GM23338 (cell line): ENCODE data around the gene CACNA1D. TPM values are rescaled to one million over a fixed set of nuclear protein-coding genes. Genes with fewer than 3 reads are reported as not detected.

Experiments
- ATAC-seq: fragments of 200-7000 bp; cut with Tn5 transposase; 3 replicates; pipeline ENCODE4 v1.9.1; 2020
- DNase-seq: peaks from one replicate; pipeline ENCODE4 v3.0.0-alpha.2; 2015; ENCODE audit warnings: low spot score
- H2AFZ ChIP-seq: fragments of 200-600 bp; sonication (generic); 2 replicates; pipeline ENCODE4 v1.8.0; 2016; ENCODE audit warnings: antibody characterized with exemption, mild to moderate bottlenecking, moderate library complexity
- H3F3A ChIP-seq: fragments of 200-600 bp; sonication (generic); replicated peaks from 2 replicates; pipeline ENCODE4 v1.8.0; 2017; ENCODE audit warnings: antibody characterized with exemption, mixed run types, low read depth
- H3K27ac ChIP-seq: fragments of 200-600 bp; sonication (generic); 2 replicates; pipeline ENCODE4 v1.6.1; 2016; ENCODE audit warnings: low read depth
- H3K27me3 ChIP-seq: fragments of 200-600 bp; sonication (generic); 2 replicates; pipeline ENCODE4 v1.8.0; 2016; ENCODE audit warnings: mild to moderate bottlenecking, mixed run types, moderate library complexity; ENCODE audit not compliant: insufficient read depth
- H3K36me3 ChIP-seq: fragments of 200-600 bp; sonication (generic); 2 replicates; pipeline ENCODE4 v1.8.0; 2016; ENCODE audit warnings: mild to moderate bottlenecking; ENCODE audit not compliant: insufficient read depth
- H3K4me1 ChIP-seq: fragments of 200-600 bp; sonication (generic); 2 replicates; pipeline ENCODE4 v1.8.0; 2016; ENCODE audit warnings: mild to moderate bottlenecking, moderate library complexity; ENCODE audit not compliant: insufficient read depth
- H3K4me2 ChIP-seq: fragments of 200-600 bp; sonication (generic); 2 replicates; pipeline ENCODE4 v1.7.1; 2017; ENCODE audit warnings: mixed run types
- H3K4me3 ChIP-seq: fragments of 200-600 bp; sonication (generic); 2 replicates; pipeline ENCODE4 v1.6.1; 2016; ENCODE audit warnings: mixed run types
- H3K79me2 ChIP-seq: fragments of 200-600 bp; sonication (generic); replicated peaks from 2 replicates; pipeline ENCODE4 v1.8.0; 2017; ENCODE audit warnings: mild to moderate bottlenecking; ENCODE audit not compliant: insufficient read depth
- H3K9me2 ChIP-seq: fragments of 200-600 bp; sonication (generic); 2 replicates; pipeline ENCODE4 v1.8.0; 2017; ENCODE audit not compliant: insufficient read depth
- H4K20me1 ChIP-seq: fragments of 200-600 bp; sonication (generic); replicated peaks from 2 replicates; pipeline ENCODE4 v1.8.0; 2017; ENCODE audit warnings: mild to moderate bottlenecking; ENCODE audit not compliant: insufficient read depth
- H3K27ac Mint-ChIP-seq: 2 replicates; pipeline ENCODE4 v1.8.0; 2020; ENCODE audit warnings: inconsistent platforms, mild to moderate bottlenecking, moderate library complexity, mixed read lengths
- H3K27me3 Mint-ChIP-seq: 3 replicates; pipeline ENCODE4 v1.8.0; 2022; ENCODE audit warnings: low read depth, mild to moderate bottlenecking, moderate library complexity, mixed read lengths, inconsistent platforms; ENCODE audit not compliant: insufficient read depth, poor library complexity
- H3K36me3 Mint-ChIP-seq: 3 replicates; pipeline ENCODE4 v1.8.0; 2021; ENCODE audit warnings: low read depth, mild to moderate bottlenecking, inconsistent platforms, moderate library complexity, mixed read lengths
- H3K4me1 Mint-ChIP-seq: 3 replicates; pipeline ENCODE4 v1.8.0; 2020; ENCODE audit warnings: mild to moderate bottlenecking, inconsistent platforms, mixed read lengths
- H3K4me3 Mint-ChIP-seq: 3 replicates; pipeline ENCODE4 v1.8.0; 2021; ENCODE audit warnings: moderate library complexity, mild to moderate bottlenecking, inconsistent platforms, mixed read lengths
- H3K9me3 Mint-ChIP-seq: 3 replicates; pipeline ENCODE4 v1.8.0; 2020; ENCODE audit warnings: moderate library complexity, mild to moderate bottlenecking, inconsistent platforms, mixed read lengths
- CREB1 ChIP-seq: fragments of 250-450 bp; sonication (Bioruptor Pico); IDR thresholded peaks from 2 replicates; pipeline ENCODE4 v1.5.0; 2020; ENCODE audit warnings: low read depth, mild to moderate bottlenecking, moderate library complexity
- CTCF ChIP-seq, 2 experiments: fragments of 200-600 bp in 1 of 2; sonication (generic) in 1 of 2; conservative IDR thresholded peaks; 2 replicates each; pipeline versions ENCODE4 v1.5.1 to v1.6.1; 2016 to 2017; ENCODE audit warnings: antibody characterized with exemption in 2 of 2, low read depth in 2 of 2, mild to moderate bottlenecking in 2 of 2, moderate library complexity in 1 of 2
- ETS1 ChIP-seq: IDR thresholded peaks from 2 replicates; pipeline ENCODE4 v1.6.1; 2016; ENCODE audit warnings: antibody characterized with exemption
- EZH2 ChIP-seq: fragments of 200-600 bp; sonication (generic); IDR thresholded peaks from one replicate; pipeline ENCODE4 v1.8.0; 2017; ENCODE audit warnings: antibody characterized with exemption, mild to moderate bottlenecking, low read depth; ENCODE audit not compliant: unreplicated experiment
- EZH2phosphoT487 ChIP-seq: fragments of 200-600 bp; sonication (generic); IDR thresholded peaks from one replicate; pipeline ENCODE4 v1.8.1; 2018; ENCODE audit warnings: antibody characterized with exemption; ENCODE audit not compliant: unreplicated experiment
- JUNB ChIP-seq: IDR thresholded peaks from one replicate; pipeline ENCODE4 v1.6.1; 2016; ENCODE audit warnings: antibody characterized with exemption; ENCODE audit not compliant: unreplicated experiment
- NANOG ChIP-seq: IDR thresholded peaks from 2 replicates; pipeline ENCODE4 v1.6.1; 2016; ENCODE audit warnings: antibody characterized with exemption, borderline replicate concordance
- POLR2AphosphoS5 ChIP-seq: IDR thresholded peaks from 2 replicates; pipeline ENCODE4 v1.6.1; 2016; ENCODE audit warnings: antibody characterized with exemption, low read depth
- STAT1 ChIP-seq: IDR thresholded peaks from one replicate; pipeline ENCODE4 v1.6.1; 2016; ENCODE audit warnings: antibody characterized with exemption; ENCODE audit not compliant: unreplicated experiment
- ZNF114 ChIP-seq: fragments of 250-450 bp; sonication (Bioruptor Pico); IDR thresholded peaks from 2 replicates; pipeline ENCODE4 v1.5.0; 2020; ENCODE audit warnings: mild to moderate bottlenecking, moderate library complexity
- ZNF331 ChIP-seq: fragments of 250-450 bp; sonication (Bioruptor Pico); IDR thresholded peaks from 2 replicates; pipeline ENCODE4 v1.5.0; 2020; ENCODE audit warnings: low read depth, mild to moderate bottlenecking, moderate library complexity
- ZNF462 ChIP-seq: fragments of 250-450 bp; sonication (Bioruptor Pico); IDR thresholded peaks from 2 replicates; pipeline ENCODE4 v1.5.0; 2020; ENCODE audit warnings: mild to moderate bottlenecking, moderate library complexity
- polyA plus RNA-seq: library from polyadenylated mRNA; unstranded; fragments of >200 nt; fragmentation: Nextera tagmentation; extraction: Ambion mirVana; gene quantifications from 2 replicates; pipeline ENCODE4 v1.2.1, GENCODE V29; 2016
- total RNA-seq: library from RNA; depleted of rRNA; stranded (reverse); fragments of >200 nt; shearing (Covaris generic); gene quantifications from 2 replicates; pipeline ENCODE4 v1.2.3, GENCODE V29; 2014

CACNA1D gene
- total and polyA plus RNA-seq, 2 experiments from 2014 or later: 1.7 to 1.8 TPM

DNA sequence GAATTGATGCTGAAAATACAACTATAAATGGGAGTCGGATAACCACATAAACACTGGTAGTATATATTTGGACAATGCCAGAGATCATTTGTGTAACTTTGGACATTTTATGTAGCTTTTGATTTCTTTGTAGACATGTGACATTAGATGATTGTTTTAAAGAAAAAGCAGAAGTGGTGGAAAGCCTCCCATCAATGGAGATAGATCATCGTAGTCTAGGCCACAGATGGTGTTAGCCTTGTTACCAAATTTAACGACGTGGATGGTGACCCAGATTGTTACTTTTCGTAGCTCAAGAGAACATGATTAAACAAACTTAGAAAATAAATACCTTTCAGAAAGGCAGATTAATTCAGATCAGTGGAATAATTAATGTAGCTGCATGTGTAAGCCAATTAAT, 8.8 kb downstream of the CACNA1D start (continued):
- TF ChIP-seq POLR2AphosphoS5 (no peak), STAT1 (no peak), CREB1 (CRISPR knock-in tag) (no peak), ETS1 (no peak), NANOG (no peak), EZH2phosphoT487 (no peak)

GRCh38 chr3:53506110-53506762, 11.8 kb downstream of the CACNA1D start:
- no peaks in the 10 kb centered on the region for H3K27me3 ChIP-seq
- no peak for ATAC-seq
- H4K20me1 ChIP-seq: no peaks in the 10 kb centered on the region
- H3K79me2 ChIP-seq: no peaks in the 10 kb centered on the region
- H3K36me3 Mint-ChIP-seq: no peaks in the 10 kb centered on the region
- no peak overlapping the region for H3K4me3 Mint-ChIP-seq
- H3K4me1 Mint-ChIP-seq: peaks cover 39% of the 10 kb centered on the region
- H3F3A ChIP-seq: no peaks in the 10 kb centered on the region
- H3K9me3 Mint-ChIP-seq: no peaks in the 10 kb centered on the region
- H3K36me3 ChIP-seq: no peaks in the 10 kb centered on the region
- no peak overlapping the region for H3K27ac Mint-ChIP-seq
- H3K4me2 ChIP-seq: no peak overlapping the region
- no peak overlapping the region for H2AFZ ChIP-seq
- no peak overlapping the region for H3K27ac ChIP-seq
- H3K4me3 ChIP-seq: no peak overlapping the region
- no peaks in the 10 kb centered on the region for H3K9me2 ChIP-seq
- H3K27me3 Mint-ChIP-seq: peaks cover 6% of the 10 kb centered on the region
- H3K4me1 ChIP-seq: peaks cover 19% of the 10 kb centered on the region
- DNase-seq: no peak
- no peak for TF ChIP-seq STAT1
- no peak for TF ChIP-seq ZNF462 (CRISPR knock-in tag)
- TF ChIP-seq CREB1 (CRISPR knock-in tag): no peak
- TF ChIP-seq JUNB: no peak
- TF ChIP-seq CTCF (conservative IDR thresholded peaks at IDR 0.05; ENCODE audit: low read depth in 2 of 2): no peak
- TF ChIP-seq ETS1: no peak
- TF ChIP-seq ZNF114 (CRISPR knock-in tag): no peak
- TF ChIP-seq POLR2AphosphoS5: no peak
- TF ChIP-seq ZNF331: no peak
- TF ChIP-seq EZH2phosphoT487: no peak
- TF ChIP-seq EZH2: no peak
- TF ChIP-seq NANOG: no peak
